Neural progenitor cell (in vitro differentiated cells): ENCODE measurements around the gene LIN28B. TPM values are rescaled to one million over a fixed set of nuclear protein-coding genes. Genes with fewer than 3 reads are reported as not detected.

Experiments
- DNase-seq: peaks from one replicate; pipeline ENCODE4 v3.0.0-alpha.2; 2016; ENCODE audit warnings: low spot score
- H2AFZ ChIP-seq: fragments of 200-600 bp; sonication (generic); replicated peaks from 2 replicates; pipeline ENCODE4 v1.6.1; 2016; ENCODE audit warnings: antibody characterized with exemption
- H3F3A ChIP-seq: fragments of 200-600 bp; sonication (generic); 2 replicates; pipeline ENCODE4 v1.6.1; 2016; ENCODE audit warnings: antibody characterized with exemption, low read depth
- H3K27ac ChIP-seq: fragments of 200-600 bp; sonication (generic); 2 replicates; pipeline ENCODE4 v1.5.1; 2016; ENCODE audit warnings: mild to moderate bottlenecking
- H3K27me3 ChIP-seq: fragments of 200-600 bp; sonication (generic); 2 replicates; pipeline ENCODE4 v1.6.1; 2016; ENCODE audit warnings: mild to moderate bottlenecking, moderate library complexity
- H3K36me3 ChIP-seq: fragments of 200-600 bp; sonication (generic); 2 replicates; pipeline ENCODE4 v1.5.1; 2016
- H3K4me1 ChIP-seq: fragments of 200-600 bp; sonication (generic); 2 replicates; pipeline ENCODE4 v1.6.1; 2016; ENCODE audit warnings: mixed run types
- H3K4me2 ChIP-seq: fragments of 200-600 bp; sonication (generic); 2 replicates; pipeline ENCODE4 v1.6.1; 2016
- H3K4me3 ChIP-seq: fragments of 200-600 bp; sonication (generic); 2 replicates; pipeline ENCODE4 v1.5.1; 2016
- H3K79me2 ChIP-seq: fragments of 200-600 bp; sonication (generic); 2 replicates; pipeline ENCODE4 v1.6.1; 2016; ENCODE audit warnings: low read depth
- H3K9ac ChIP-seq: fragments of 200-600 bp; sonication (generic); 2 replicates; pipeline ENCODE4 v1.6.1; 2016
- H3K9me3 ChIP-seq: fragments of 200-600 bp; sonication (generic); 2 replicates; pipeline ENCODE4 v1.5.1; 2016; ENCODE audit warnings: low read depth
- H4K20me1 ChIP-seq: fragments of 200-600 bp; sonication (generic); 2 replicates; pipeline ENCODE4 v1.6.1; 2016; ENCODE audit warnings: low read depth
- H3K27ac Mint-ChIP-seq: 3 replicates; pipeline ENCODE4 v1.8.0; 2021; ENCODE audit warnings: mixed read lengths
- H3K27me3 Mint-ChIP-seq: 2 replicates; pipeline ENCODE4 v1.8.0; 2022; ENCODE audit warnings: low read depth, mild to moderate bottlenecking, inconsistent platforms, moderate library complexity, mixed read lengths; ENCODE audit not compliant: insufficient read depth
- H3K36me3 Mint-ChIP-seq: 3 replicates; pipeline ENCODE4 v1.8.0; 2021; ENCODE audit warnings: mixed read lengths
- H3K4me1 Mint-ChIP-seq: 3 replicates; pipeline ENCODE4 v1.8.0; 2021; ENCODE audit warnings: mixed read lengths
- H3K4me3 Mint-ChIP-seq: 3 replicates; pipeline ENCODE4 v1.8.0; 2021; ENCODE audit warnings: mild to moderate bottlenecking, moderate library complexity, mixed read lengths
- H3K9me3 Mint-ChIP-seq: 3 replicates; pipeline ENCODE4 v1.8.0; 2020; ENCODE audit warnings: mixed read lengths
- EZH2 ChIP-seq: fragments of 200-600 bp; sonication (generic); IDR thresholded peaks from 2 replicates; pipeline ENCODE4 v1.6.1; 2017; ENCODE audit warnings: antibody characterized with exemption, mild to moderate bottlenecking, moderate library complexity
- EZH2phosphoT487 ChIP-seq: fragments of 200-600 bp; sonication (generic); IDR thresholded peaks from 2 replicates; pipeline ENCODE4 v1.6.1; 2017; ENCODE audit warnings: antibody characterized with exemption
- total RNA-seq: library from RNA; depleted of rRNA; stranded (reverse); fragments of >200 nt; gene quantifications from 2 replicates; pipeline ENCODE4 v1.2.3, GENCODE V29; 2015; ENCODE audit warnings: low replicate concordance
- TF ChIP-seq, protein P1 (sequence below): fragments of 200-600 bp; sonication (generic); IDR thresholded peaks from 2 replicates; pipeline ENCODE4 v1.5.1; 2017; ENCODE audit warnings: antibody characterized with exemption, mild to moderate bottlenecking

The LIN28B gene
- total RNA-seq, 1 donor from 2014 or later, result 165 TPM

DNA sequence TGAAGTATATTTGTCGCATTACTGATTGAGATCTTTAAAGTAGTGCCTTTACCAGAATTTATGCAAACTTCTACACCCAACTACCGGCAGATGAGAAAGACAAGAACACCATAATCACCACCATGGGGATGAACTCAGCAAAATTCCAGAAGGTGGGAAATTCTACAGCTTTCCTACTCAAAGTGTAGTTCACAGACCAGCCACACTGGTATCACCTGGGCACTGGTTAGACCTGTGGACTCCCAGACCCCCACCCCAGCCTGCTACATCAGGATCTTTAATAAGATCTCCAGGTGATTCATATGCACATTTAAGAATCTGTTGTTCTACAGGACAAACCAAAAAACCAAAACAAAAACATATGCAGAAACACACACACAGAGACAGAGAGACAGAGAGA lies 155.0 kb downstream of the LIN28B start:
- no peaks in the 10 kb centered on the region for H3K79me2 ChIP-seq
- H3K4me3 ChIP-seq, result no peak overlapping the region
- DNase-seq, result no peak
- Mint-ChIP-seq H3K36me3 (peaks cover 4% of the 10 kb centered on the region), H3K4me1 (peaks cover 4% of the 10 kb centered on the region), H3K9me3 (no peaks in the 10 kb centered on the region), H3K4me3 (no peak overlapping the region), H3K27me3 (no peaks in the 10 kb centered on the region), H3K27ac (no peak overlapping the region)
- H3K4me2 ChIP-seq, result no peak overlapping the region
- H3K27me3 ChIP-seq, result no peaks in the 10 kb centered on the region
- H2AFZ ChIP-seq, result no peak overlapping the region
- H4K20me1 ChIP-seq, result no peaks in the 10 kb centered on the region
- no peaks in the 10 kb centered on the region for H3F3A ChIP-seq
- no peaks in the 10 kb centered on the region for H3K4me1 ChIP-seq
- no peak overlapping the region for H3K9ac ChIP-seq
- TF ChIP-seq EZH2 (no peak), EZH2phosphoT487 (no peak)
- TF ChIP-seq, protein P1, sequence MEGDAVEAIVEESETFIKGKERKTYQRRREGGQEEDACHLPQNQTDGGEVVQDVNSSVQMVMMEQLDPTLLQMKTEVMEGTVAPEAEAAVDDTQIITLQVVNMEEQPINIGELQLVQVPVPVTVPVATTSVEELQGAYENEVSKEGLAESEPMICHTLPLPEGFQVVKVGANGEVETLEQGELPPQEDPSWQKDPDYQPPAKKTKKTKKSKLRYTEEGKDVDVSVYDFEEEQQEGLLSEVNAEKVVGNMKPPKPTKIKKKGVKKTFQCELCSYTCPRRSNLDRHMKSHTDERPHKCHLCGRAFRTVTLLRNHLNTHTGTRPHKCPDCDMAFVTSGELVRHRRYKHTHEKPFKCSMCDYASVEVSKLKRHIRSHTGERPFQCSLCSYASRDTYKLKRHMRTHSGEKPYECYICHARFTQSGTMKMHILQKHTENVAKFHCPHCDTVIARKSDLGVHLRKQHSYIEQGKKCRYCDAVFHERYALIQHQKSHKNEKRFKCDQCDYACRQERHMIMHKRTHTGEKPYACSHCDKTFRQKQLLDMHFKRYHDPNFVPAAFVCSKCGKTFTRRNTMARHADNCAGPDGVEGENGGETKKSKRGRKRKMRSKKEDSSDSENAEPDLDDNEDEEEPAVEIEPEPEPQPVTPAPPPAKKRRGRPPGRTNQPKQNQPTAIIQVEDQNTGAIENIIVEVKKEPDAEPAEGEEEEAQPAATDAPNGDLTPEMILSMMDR, result no peak
- H3K27ac ChIP-seq, result no peak overlapping the region
- H3K9me3 ChIP-seq, result no peaks in the 10 kb centered on the region
- H3K36me3 ChIP-seq, result no peaks in the 10 kb centered on the region

DNA sequence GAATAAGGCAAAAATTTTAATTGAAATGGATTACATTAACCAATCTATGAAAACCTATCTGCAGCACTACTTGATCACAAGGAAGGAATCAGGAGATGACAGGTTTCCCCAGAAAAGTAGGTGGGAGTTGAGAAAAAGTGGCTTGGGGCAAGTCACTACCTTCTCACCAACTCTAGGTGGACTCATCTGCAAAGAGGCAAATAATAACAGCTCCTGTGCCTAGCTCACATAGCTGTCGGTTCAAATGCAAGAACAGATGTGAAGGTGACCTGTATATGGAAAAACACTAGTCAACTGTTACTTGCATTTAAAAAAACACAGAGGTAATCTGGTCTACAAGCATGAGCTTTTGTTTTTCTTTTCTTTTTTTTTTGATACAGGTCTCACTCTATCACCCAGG lies 155.7 kb downstream of the LIN28B start:
- Histone ChIP-seq H3K27ac (no peak overlapping the region), H3K79me2 (no peaks in the 10 kb centered on the region), H4K20me1 (no peaks in the 10 kb centered on the region), H2AFZ (no peak overlapping the region), H3K36me3 (no peaks in the 10 kb centered on the region), H3K27me3 (no peaks in the 10 kb centered on the region), H3F3A (no peaks in the 10 kb centered on the region), H3K4me3 (no peak overlapping the region), H3K9ac (no peak overlapping the region), H3K9me3 (no peaks in the 10 kb centered on the region), H3K4me2 (no peak overlapping the region), H3K4me1 (no peaks in the 10 kb centered on the region)
- no peak for DNase-seq
- H3K36me3 Mint-ChIP-seq, result peaks cover 4% of the 10 kb centered on the region
- no peak overlapping the region for H3K4me3 Mint-ChIP-seq
- H3K4me1 Mint-ChIP-seq, result peaks cover 4% of the 10 kb centered on the region
- no peaks in the 10 kb centered on the region for H3K27me3 Mint-ChIP-seq
- no peak overlapping the region for H3K27ac Mint-ChIP-seq
- no peaks in the 10 kb centered on the region for H3K9me3 Mint-ChIP-seq
- TF ChIP-seq, protein P1, result no peak
- TF ChIP-seq EZH2 (no peak), EZH2phosphoT487 (no peak)

DNA sequence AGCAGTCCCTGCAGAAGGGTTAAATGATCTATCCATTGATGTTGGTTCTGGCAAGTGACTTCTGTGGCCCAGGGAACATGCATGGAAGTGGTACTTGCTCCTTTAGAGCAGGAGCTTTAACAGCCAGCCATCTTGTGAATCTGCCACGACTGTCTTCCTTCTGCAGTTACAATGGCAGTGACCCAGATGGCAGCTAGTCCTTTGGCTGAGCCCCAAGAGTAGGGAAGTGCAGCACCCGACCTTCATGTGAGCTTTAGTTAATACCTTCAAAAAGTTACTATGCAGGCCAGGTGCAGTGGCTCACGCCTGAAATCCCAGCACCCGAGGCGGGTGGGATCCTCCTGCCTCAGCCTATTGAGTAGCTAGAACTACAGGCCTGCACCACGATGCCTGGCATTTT lies 156.5 kb downstream of the LIN28B start:
- no peak for DNase-seq
- H3K79me2 ChIP-seq, result no peaks in the 10 kb centered on the region
- Mint-ChIP-seq H3K4me3 (no peak overlapping the region), H3K36me3 (peaks cover 4% of the 10 kb centered on the region), H3K4me1 (peaks cover 4% of the 10 kb centered on the region), H3K9me3 (no peaks in the 10 kb centered on the region), H3K27me3 (no peaks in the 10 kb centered on the region), H3K27ac (no peak overlapping the region)
- TF ChIP-seq EZH2 (no peak), EZH2phosphoT487 (no peak)
- TF ChIP-seq, protein P1, result no peak
- no peaks in the 10 kb centered on the region for H3K4me1 ChIP-seq
- no peak overlapping the region for H3K27ac ChIP-seq
- no peaks in the 10 kb centered on the region for H3F3A ChIP-seq
- no peaks in the 10 kb centered on the region for H3K36me3 ChIP-seq
- no peak overlapping the region for H3K4me2 ChIP-seq
- no peak overlapping the region for H2AFZ ChIP-seq
- no peak overlapping the region for H3K9ac ChIP-seq
- H3K27me3 ChIP-seq, result no peaks in the 10 kb centered on the region
- no peak overlapping the region for H3K4me3 ChIP-seq
- H3K9me3 ChIP-seq, result no peaks in the 10 kb centered on the region
- H4K20me1 ChIP-seq, result no peaks in the 10 kb centered on the region
